Rectal smooth muscle tissue (tissue), 1 donor: ENCODE data around the gene SERHL2.

Experiments
- H3K27ac ChIP-seq: one replicate; pipeline ENCODE4 v1.7.0; 2013; ENCODE audit warnings: low read depth, low read length, inconsistent platforms
- H3K27me3 ChIP-seq: one replicate; pipeline ENCODE4 v1.7.0; 2013; ENCODE audit warnings: low read length; ENCODE audit not compliant: control insufficient read depth, insufficient read depth
- H3K36me3 ChIP-seq: one replicate; pipeline ENCODE4 v1.7.0; 2013; ENCODE audit warnings: low read length; ENCODE audit not compliant: control insufficient read depth, insufficient read depth
- H3K4me1 ChIP-seq: one replicate; pipeline ENCODE4 v1.7.0; 2013; ENCODE audit warnings: low read length; ENCODE audit not compliant: control insufficient read depth, insufficient read depth
- H3K4me3 ChIP-seq: one replicate; pipeline ENCODE4 v1.7.0; 2013; ENCODE audit warnings: low read length
- H3K9ac ChIP-seq: one replicate; pipeline ENCODE4 v1.7.0; 2013; ENCODE audit warnings: low read length

The SERHL2 gene

DNA sequence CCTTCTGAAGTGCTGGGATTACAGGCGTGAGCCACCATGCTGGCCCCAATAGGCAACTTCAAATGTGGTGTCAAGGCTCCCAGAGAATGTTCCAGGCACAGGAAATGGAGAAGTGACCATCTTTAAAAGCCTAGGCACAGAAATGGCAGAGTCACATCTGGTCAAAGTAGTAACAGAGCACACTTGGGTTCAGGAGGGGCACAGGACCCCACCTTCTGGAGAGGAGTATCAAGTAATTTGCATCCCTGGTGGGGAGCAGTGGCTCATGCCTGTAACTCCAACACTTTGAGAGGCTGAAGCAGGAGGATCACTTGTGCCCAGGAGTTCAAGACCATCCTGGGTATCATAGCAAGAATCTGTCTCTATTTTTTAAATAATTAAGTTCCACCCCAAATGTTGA, 29.2 kb downstream of the SERHL2 start:
- H3K36me3 ChIP-seq, result peaks cover 46% of the 10 kb centered on the region
- H3K4me1 ChIP-seq, result peaks cover 3% of the 10 kb centered on the region
- H3K4me3 ChIP-seq, result no peak overlapping the region
- H3K27ac ChIP-seq, result no peak overlapping the region
- no peak overlapping the region for H3K9ac ChIP-seq
- no peaks in the 10 kb centered on the region for H3K27me3 ChIP-seq

- peaks cover 3% of the 10 kb centered on the region for H3K4me1 ChIP-seq
- H3K27ac ChIP-seq, result no peak overlapping the region
- no peak overlapping the region for H3K9ac ChIP-seq
- peaks cover 44% of the 10 kb centered on the region for H3K36me3 ChIP-seq
- no peaks in the 10 kb centered on the region for H3K27me3 ChIP-seq
- H3K4me3 ChIP-seq, result no peak overlapping the region
Measured at GRCh38 chr22:42584364-42584940, 30.7 kb downstream of the SERHL2 start.

DNA sequence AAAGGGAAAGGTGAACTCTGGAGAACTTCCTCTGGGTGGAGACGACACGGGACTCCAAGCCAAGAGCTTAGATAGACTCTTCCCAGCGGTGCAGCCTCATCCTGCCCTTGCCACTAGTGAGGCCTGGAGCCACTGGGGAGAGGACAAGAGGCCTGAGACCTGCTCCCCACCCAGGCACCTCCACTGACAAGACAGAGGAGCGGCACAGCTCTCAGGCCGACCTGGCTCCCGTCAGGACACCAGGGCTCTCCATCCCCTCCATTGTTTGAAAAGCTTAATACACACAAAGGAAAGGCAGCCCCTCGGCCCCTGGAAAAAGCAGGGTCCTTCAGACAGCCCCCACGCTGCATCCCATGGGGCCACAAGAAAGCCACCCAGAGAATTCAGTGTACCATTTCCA, 31.3 kb downstream of the SERHL2 start:
- peaks cover 44% of the 10 kb centered on the region for H3K36me3 ChIP-seq

DNA sequence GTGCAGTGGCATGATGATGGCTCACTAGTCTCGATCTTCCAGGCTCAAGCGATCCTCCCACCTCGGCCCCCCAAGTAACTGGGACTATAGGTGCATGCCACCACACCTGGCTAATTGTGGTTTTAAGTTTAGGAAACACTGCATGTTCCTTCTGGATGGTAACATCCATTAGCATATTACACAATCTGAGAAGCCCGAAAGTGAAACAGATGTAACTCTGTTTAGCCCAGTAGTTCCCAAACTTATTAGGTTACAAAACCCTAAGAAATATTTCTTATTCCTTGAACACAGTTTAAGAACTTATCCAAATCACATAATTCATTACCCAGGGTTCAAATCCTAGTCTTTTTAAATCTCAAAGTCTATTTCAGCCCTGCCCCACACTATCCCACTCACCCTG, 32.6 kb downstream of the SERHL2 start:
- no peak overlapping the region for H3K27ac ChIP-seq
- H3K4me3 ChIP-seq, result no peak overlapping the region
- no peak overlapping the region for H3K9ac ChIP-seq
- H3K27me3 ChIP-seq, result no peaks in the 10 kb centered on the region
- peaks cover 47% of the 10 kb centered on the region for H3K36me3 ChIP-seq
- H3K4me1 ChIP-seq, result peaks cover 3% of the 10 kb centered on the region

More for the DNA sequence above, 31.3 kb downstream of the SERHL2 start:
- Histone ChIP-seq H3K9ac (no peak overlapping the region), H3K4me1 (peaks cover 3% of the 10 kb centered on the region), H3K27me3 (no peaks in the 10 kb centered on the region), H3K27ac (no peak overlapping the region), H3K4me3 (no peak overlapping the region)

DNA sequence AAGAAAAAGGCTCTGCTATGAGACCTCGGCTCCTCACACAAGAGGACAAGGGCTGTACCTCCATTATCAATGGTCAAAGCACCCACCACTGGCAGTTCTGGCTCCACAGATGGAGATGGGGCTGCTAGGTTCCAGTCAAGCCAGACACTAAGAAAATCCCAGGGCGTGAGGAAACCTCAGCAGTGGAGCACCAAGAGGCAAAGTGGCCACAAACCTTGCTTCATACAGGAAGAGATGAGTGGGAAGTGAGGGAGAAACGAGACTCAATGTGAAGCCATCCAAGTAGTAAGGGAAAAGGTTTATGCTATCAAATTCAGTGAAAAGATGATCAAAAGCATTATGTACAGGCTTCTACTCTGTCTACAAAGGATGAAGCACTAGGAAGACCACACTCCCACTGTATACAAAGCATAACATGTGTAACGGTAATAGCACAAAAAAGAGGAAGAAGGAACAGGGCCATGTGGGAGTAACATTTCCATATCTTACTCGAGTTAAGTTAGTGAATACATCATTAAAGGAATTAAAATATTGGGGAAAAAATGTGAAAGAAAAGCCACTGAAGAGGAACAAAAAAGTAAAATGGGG, 33.9 kb downstream of the SERHL2 start:
- H3K9ac ChIP-seq, result no peak overlapping the region
- no peak overlapping the region for H3K27ac ChIP-seq
- H3K36me3 ChIP-seq, result peaks cover 52% of the 10 kb centered on the region
- no peak overlapping the region for H3K4me3 ChIP-seq
- H3K27me3 ChIP-seq, result no peaks in the 10 kb centered on the region
- no peaks in the 10 kb centered on the region for H3K4me1 ChIP-seq

DNA sequence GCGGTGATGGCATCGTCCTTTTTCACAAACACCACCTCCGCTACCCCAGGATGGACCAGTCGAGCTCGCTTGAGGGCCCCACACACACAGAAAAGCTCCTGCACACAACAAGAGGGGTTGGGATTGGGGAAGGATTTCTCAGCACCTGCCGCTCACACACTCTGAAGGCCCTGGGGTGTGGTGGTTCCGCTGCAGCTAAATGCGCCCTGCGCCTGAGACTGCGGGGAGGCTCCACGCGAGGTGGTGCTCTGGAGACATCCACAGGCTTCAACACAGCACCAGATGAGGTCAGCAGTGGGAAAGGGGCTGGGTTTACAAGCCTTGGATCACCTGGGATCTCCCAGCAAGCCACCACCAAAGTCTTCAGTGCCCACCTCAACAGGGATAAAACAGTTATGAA, 38.2 kb downstream of the SERHL2 start:
- no peaks in the 10 kb centered on the region for H3K27me3 ChIP-seq

DNA sequence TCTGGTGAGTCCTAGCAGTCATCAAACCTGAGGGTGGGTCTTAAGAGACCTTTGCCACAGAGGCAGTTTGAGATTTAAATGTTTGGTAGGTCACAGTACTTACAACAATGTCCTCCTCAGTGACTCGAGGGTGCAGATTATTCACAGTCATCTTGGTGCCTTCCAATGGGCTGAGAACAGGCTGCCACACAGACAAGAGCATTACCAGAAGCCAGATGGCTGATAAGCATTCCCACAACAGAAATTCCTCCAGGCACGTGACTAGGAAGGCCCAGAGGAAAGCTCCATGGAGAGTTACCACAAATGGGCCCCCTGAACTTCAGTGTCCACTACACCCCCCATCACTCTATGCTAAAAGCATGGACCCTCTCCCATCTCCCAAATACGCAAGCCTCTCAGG, 41.7 kb downstream of the SERHL2 start:
- Histone ChIP-seq H3K4me1 (no peaks in the 10 kb centered on the region), H3K27ac (no peak overlapping the region), H3K9ac (no peak overlapping the region), H3K4me3 (no peak overlapping the region), H3K27me3 (no peaks in the 10 kb centered on the region), H3K36me3 (peaks cover 40% of the 10 kb centered on the region)

More for the DNA sequence above, 38.2 kb downstream of the SERHL2 start:
- Histone ChIP-seq H3K36me3 (peaks cover 42% of the 10 kb centered on the region), H3K27ac (no peak overlapping the region), H3K4me1 (no peaks in the 10 kb centered on the region), H3K4me3 (no peak overlapping the region), H3K9ac (no peak overlapping the region)

- Histone ChIP-seq H3K36me3 (peaks cover 37% of the 10 kb centered on the region), H3K9ac (no peak overlapping the region), H3K27me3 (no peaks in the 10 kb centered on the region), H3K27ac (no peak overlapping the region), H3K4me3 (no peak overlapping the region), H3K4me1 (no peaks in the 10 kb centered on the region)
Measured at GRCh38 chr22:42596336-42596735, 42.6 kb downstream of the SERHL2 start.

- Histone ChIP-seq H3K4me3 (no peak overlapping the region), H3K9ac (no peak overlapping the region), H3K4me1 (no peaks in the 10 kb centered on the region), H3K27me3 (no peaks in the 10 kb centered on the region), H3K27ac (no peak overlapping the region), H3K36me3 (peaks cover 35% of the 10 kb centered on the region)
Measured at GRCh38 chr22:42596863-42597530, 43.2 kb downstream of the SERHL2 start.

GRCh38 chr22:42601879-42602465, 48.2 kb downstream of the SERHL2 start:
- Histone ChIP-seq H3K9ac (no peak overlapping the region), H3K4me3 (no peak overlapping the region), H3K36me3 (peaks cover 25% of the 10 kb centered on the region), H3K27ac (no peak overlapping the region), H3K27me3 (no peaks in the 10 kb centered on the region), H3K4me1 (no peaks in the 10 kb centered on the region)

GRCh38 chr22:42602470-42602869, 48.7 kb downstream of the SERHL2 start:
- Histone ChIP-seq H3K36me3 (peaks cover 25% of the 10 kb centered on the region), H3K27me3 (no peaks in the 10 kb centered on the region), H3K4me1 (no peaks in the 10 kb centered on the region), H3K9ac (no peak overlapping the region), H3K27ac (no peak overlapping the region), H3K4me3 (no peak overlapping the region)

DNA sequence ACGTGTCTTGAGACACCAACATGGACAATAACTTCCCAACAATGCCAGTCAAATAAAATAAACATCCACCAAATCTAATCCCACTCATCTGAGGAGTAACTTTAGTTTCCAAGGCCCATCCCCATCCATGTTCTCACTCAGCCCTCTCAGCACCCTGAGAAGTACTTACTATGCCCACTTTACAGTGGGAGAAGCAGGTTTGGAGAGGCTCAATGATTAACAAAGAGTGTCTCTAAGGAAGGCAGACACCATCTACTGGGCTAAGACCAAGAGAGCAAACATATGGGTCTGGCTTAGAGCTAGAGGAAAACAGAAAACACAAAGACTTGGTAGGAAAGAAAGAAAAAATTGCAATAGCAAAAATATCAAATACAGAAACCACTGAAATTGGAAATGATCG, 49.7 kb downstream of the SERHL2 start:
- Histone ChIP-seq H3K4me3 (no peak overlapping the region), H3K9ac (no peak overlapping the region), H3K27me3 (no peaks in the 10 kb centered on the region), H3K27ac (no peak overlapping the region), H3K36me3 (peaks cover 25% of the 10 kb centered on the region), H3K4me1 (no peaks in the 10 kb centered on the region)
